ENCODE results near the gene KRTAP19-6. TPM values are rescaled to one million over a fixed set of nuclear protein-coding genes. Genes with fewer than 3 reads are reported as not detected.

Gene KRTAP19-6
- total and polyA plus RNA-seq, 2 experiments from 2014 or later, result not detected

DNA sequence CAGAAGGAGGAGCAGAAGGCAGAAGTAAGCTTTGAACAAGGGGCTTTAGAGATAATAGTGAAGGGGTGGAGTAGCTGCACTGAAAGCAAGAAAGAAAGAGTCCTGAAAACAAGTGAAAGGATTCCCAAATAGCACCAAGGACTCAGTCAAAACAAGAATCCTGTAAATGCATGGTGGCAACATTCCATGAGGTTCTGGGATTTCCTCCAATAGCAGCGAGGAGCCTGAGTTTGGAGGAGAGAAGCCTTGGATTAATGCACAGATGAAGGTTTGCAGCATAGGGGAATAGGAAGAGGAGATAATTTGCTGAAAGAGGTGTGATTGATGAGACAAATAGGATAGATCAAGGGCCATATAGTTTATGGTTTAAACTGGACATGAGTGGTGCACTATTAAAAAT is 37.7 kb upstream of the KRTAP19-6 start:
- no peaks in the 10 kb centered on the region for H3K27me3 Mint-ChIP-seq (ENCODE audit: insufficient read depth, low read depth, poor library complexity)
- no peaks in the 10 kb centered on the region for H3F3A ChIP-seq (replicated peaks; ENCODE audit: low read depth)
- no peak overlapping the region for H3K27ac ChIP-seq (ENCODE audit: low read depth)
- no peaks in the 10 kb centered on the region for H3K4me1 Mint-ChIP-seq
- H3K79me2 ChIP-seq (replicated peaks; ENCODE audit: insufficient read depth), result no peaks in the 10 kb centered on the region
- 0 out of 2 replicates have a peak overlapping the region, but pooled peaks have one; percentile 3 for H2AFZ ChIP-seq
- H3K9me3 Mint-ChIP-seq, result no peaks in the 10 kb centered on the region
- no peaks in the 10 kb centered on the region for H3K4me1 ChIP-seq (ENCODE audit: insufficient read depth)
- H3K36me3 Mint-ChIP-seq (ENCODE audit: low read depth), result no peaks in the 10 kb centered on the region
- no peak overlapping the region for H3K27ac Mint-ChIP-seq
- no peak overlapping the region for H3K4me3 ChIP-seq
- H3K27me3 ChIP-seq (ENCODE audit: insufficient read depth), result no peaks in the 10 kb centered on the region
- no peak for ATAC-seq
- peaks cover 5% of the 10 kb centered on the region; the same call in 1 of the 2 replicates for H3K9me2 ChIP-seq (ENCODE audit: insufficient read depth)
- peak; percentile 15 for DNase-seq (ENCODE audit: low spot score)
- H3K4me2 ChIP-seq, result no peak overlapping the region
- H3K36me3 ChIP-seq (ENCODE audit: insufficient read depth), result no peaks in the 10 kb centered on the region
- H4K20me1 ChIP-seq (replicated peaks; ENCODE audit: insufficient read depth), result no peaks in the 10 kb centered on the region
- no peak overlapping the region for H3K4me3 Mint-ChIP-seq
- TF ChIP-seq ZNF331 (CRISPR knock-in tag; IDR thresholded peaks at IDR 0.05; ENCODE audit: low read depth) (no peak), EZH2phosphoT487 (IDR thresholded peaks at IDR 0.05; ENCODE audit: unreplicated experiment) (no peak), EZH2 (IDR thresholded peaks at IDR 0.05; ENCODE audit: low read depth, unreplicated experiment) (no peak), POLR2AphosphoS5 (IDR thresholded peaks at IDR 0.05; ENCODE audit: low read depth) (no peak), ZNF114 (CRISPR knock-in tag; IDR thresholded peaks at IDR 0.05) (no peak), NANOG (IDR thresholded peaks at IDR 0.05; ENCODE audit: borderline replicate concordance) (no peak), JUNB (IDR thresholded peaks at IDR 0.05; ENCODE audit: unreplicated experiment) (no peak), CREB1 (CRISPR knock-in tag; IDR thresholded peaks at IDR 0.05; ENCODE audit: low read depth) (no peak), STAT1 (IDR thresholded peaks at IDR 0.05; ENCODE audit: unreplicated experiment) (no peak)
- TF ChIP-seq, protein P1, sequence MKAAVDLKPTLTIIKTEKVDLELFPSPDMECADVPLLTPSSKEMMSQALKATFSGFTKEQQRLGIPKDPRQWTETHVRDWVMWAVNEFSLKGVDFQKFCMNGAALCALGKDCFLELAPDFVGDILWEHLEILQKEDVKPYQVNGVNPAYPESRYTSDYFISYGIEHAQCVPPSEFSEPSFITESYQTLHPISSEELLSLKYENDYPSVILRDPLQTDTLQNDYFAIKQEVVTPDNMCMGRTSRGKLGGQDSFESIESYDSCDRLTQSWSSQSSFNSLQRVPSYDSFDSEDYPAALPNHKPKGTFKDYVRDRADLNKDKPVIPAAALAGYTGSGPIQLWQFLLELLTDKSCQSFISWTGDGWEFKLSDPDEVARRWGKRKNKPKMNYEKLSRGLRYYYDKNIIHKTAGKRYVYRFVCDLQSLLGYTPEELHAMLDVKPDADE (IDR thresholded peaks at IDR 0.05), result no peak
- TF ChIP-seq, protein P2, sequence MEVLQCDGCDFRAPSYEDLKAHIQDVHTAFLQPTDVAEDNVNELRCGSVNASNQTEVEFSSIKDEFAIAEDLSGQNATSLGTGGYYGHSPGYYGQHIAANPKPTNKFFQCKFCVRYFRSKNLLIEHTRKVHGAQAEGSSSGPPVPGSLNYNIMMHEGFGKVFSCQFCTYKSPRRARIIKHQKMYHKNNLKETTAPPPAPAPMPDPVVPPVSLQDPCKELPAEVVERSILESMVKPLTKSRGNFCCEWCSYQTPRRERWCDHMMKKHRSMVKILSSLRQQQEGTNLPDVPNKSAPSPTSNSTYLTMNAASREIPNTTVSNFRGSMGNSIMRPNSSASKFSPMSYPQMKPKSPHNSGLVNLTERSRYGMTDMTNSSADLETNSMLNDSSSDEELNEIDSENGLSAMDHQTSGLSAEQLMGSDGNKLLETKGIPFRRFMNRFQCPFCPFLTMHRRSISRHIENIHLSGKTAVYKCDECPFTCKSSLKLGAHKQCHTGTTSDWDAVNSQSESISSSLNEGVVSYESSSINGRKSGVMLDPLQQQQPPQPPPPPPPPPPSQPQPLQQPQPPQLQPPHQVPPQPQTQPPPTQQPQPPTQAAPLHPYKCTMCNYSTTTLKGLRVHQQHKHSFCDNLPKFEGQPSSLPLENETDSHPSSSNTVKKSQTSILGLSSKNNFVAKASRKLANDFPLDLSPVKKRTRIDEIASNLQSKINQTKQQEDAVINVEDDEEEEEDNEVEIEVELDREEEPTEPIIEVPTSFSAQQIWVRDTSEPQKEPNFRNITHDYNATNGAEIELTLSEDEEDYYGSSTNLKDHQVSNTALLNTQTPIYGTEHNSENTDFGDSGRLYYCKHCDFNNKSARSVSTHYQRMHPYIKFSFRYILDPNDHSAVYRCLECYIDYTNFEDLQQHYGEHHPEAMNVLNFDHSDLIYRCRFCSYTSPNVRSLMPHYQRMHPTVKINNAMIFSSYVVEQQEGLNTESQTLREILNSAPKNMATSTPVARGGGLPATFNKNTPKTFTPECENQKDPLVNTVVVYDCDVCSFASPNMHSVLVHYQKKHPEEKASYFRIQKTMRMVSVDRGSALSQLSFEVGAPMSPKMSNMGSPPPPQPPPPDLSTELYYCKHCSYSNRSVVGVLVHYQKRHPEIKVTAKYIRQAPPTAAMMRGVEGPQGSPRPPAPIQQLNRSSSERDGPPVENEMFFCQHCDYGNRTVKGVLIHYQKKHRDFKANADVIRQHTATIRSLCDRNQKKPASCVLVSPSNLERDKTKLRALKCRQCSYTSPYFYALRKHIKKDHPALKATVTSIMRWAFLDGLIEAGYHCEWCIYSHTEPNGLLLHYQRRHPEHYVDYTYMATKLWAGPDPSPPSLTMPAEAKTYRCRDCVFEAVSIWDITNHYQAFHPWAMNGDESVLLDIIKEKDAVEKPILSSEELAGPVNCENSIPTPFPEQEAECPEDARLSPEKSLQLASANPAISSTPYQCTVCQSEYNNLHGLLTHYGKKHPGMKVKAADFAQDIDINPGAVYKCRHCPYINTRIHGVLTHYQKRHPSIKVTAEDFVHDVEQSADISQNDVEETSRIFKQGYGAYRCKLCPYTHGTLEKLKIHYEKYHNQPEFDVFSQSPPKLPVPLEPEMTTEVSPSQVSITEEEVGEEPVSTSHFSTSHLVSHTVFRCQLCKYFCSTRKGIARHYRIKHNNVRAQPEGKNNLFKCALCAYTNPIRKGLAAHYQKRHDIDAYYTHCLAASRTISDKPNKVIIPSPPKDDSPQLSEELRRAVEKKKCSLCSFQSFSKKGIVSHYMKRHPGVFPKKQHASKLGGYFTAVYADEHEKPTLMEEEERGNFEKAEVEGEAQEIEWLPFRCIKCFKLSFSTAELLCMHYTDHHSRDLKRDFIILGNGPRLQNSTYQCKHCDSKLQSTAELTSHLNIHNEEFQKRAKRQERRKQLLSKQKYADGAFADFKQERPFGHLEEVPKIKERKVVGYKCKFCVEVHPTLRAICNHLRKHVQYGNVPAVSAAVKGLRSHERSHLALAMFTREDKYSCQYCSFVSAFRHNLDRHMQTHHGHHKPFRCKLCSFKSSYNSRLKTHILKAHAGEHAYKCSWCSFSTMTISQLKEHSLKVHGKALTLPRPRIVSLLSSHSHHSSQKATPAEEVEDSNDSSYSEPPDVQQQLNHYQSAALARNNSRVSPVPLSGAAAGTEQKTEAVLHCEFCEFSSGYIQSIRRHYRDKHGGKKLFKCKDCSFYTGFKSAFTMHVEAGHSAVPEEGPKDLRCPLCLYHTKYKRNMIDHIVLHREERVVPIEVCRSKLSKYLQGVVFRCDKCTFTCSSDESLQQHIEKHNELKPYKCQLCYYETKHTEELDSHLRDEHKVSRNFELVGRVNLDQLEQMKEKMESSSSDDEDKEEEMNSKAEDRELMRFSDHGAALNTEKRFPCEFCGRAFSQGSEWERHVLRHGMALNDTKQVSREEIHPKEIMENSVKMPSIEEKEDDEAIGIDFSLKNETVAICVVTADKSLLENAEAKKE (CRISPR knock-in tag; IDR thresholded peaks at IDR 0.05), result no peak
- TF ChIP-seq, protein P3, sequence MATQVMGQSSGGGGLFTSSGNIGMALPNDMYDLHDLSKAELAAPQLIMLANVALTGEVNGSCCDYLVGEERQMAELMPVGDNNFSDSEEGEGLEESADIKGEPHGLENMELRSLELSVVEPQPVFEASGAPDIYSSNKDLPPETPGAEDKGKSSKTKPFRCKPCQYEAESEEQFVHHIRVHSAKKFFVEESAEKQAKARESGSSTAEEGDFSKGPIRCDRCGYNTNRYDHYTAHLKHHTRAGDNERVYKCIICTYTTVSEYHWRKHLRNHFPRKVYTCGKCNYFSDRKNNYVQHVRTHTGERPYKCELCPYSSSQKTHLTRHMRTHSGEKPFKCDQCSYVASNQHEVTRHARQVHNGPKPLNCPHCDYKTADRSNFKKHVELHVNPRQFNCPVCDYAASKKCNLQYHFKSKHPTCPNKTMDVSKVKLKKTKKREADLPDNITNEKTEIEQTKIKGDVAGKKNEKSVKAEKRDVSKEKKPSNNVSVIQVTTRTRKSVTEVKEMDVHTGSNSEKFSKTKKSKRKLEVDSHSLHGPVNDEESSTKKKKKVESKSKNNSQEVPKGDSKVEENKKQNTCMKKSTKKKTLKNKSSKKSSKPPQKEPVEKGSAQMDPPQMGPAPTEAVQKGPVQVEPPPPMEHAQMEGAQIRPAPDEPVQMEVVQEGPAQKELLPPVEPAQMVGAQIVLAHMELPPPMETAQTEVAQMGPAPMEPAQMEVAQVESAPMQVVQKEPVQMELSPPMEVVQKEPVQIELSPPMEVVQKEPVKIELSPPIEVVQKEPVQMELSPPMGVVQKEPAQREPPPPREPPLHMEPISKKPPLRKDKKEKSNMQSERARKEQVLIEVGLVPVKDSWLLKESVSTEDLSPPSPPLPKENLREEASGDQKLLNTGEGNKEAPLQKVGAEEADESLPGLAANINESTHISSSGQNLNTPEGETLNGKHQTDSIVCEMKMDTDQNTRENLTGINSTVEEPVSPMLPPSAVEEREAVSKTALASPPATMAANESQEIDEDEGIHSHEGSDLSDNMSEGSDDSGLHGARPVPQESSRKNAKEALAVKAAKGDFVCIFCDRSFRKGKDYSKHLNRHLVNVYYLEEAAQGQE (IDR thresholded peaks at IDR 0.05; ENCODE audit: unreplicated experiment), result no peak
- TF ChIP-seq, protein P4, sequence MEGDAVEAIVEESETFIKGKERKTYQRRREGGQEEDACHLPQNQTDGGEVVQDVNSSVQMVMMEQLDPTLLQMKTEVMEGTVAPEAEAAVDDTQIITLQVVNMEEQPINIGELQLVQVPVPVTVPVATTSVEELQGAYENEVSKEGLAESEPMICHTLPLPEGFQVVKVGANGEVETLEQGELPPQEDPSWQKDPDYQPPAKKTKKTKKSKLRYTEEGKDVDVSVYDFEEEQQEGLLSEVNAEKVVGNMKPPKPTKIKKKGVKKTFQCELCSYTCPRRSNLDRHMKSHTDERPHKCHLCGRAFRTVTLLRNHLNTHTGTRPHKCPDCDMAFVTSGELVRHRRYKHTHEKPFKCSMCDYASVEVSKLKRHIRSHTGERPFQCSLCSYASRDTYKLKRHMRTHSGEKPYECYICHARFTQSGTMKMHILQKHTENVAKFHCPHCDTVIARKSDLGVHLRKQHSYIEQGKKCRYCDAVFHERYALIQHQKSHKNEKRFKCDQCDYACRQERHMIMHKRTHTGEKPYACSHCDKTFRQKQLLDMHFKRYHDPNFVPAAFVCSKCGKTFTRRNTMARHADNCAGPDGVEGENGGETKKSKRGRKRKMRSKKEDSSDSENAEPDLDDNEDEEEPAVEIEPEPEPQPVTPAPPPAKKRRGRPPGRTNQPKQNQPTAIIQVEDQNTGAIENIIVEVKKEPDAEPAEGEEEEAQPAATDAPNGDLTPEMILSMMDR (conservative IDR thresholded peaks at IDR 0.05; ENCODE audit: low read depth in 2 of 2), result no peak
